SK-N-SH (cell line): ENCODE measurements around the gene POLD3.

Source experiments
- CTCF ChIP-seq: fragments of 200-600 bp; sonication (generic); IDR thresholded peaks from 2 replicates; pipeline ENCODE4 v1.6.1; 2017; ENCODE audit warnings: antibody characterized with exemption, mild to moderate bottlenecking, moderate library complexity
- EP300 ChIP-seq, 2 experiments: IDR thresholded peaks; 2 replicates each; pipeline versions ENCODE4 v1.4.0 to v1.6.1; 2012; ENCODE audit warnings: borderline replicate concordance in 1 of 2, low read depth in 1 of 2, low read length in 1 of 2
- FOXJ3 ChIP-seq: sonication (generic); formaldehyde crosslinking; IDR thresholded peaks from 2 replicates; pipeline ENCODE4 v1.5.1; 2020; ENCODE audit warnings: mild to moderate bottlenecking, missing genetic modification reagents
- FOXM1 ChIP-seq: IDR thresholded peaks from 2 replicates; pipeline ENCODE4 v1.4.0; 2012; ENCODE audit warnings: low read depth, mild to moderate bottlenecking
- JUND ChIP-seq: IDR thresholded peaks from 2 replicates; pipeline ENCODE4 v1.4.0; 2012
- MAX ChIP-seq: IDR thresholded peaks from 2 replicates; pipeline ENCODE4 v1.4.0; 2012; ENCODE audit warnings: low read depth
- NFIC ChIP-seq: IDR thresholded peaks from 2 replicates; pipeline ENCODE4 v1.4.0; 2012; ENCODE audit warnings: borderline replicate concordance
- NRF1 ChIP-seq: IDR thresholded peaks from 2 replicates; pipeline ENCODE4 v1.6.1; 2012; ENCODE audit warnings: low read depth, mild to moderate bottlenecking, low read length
- RAD21 ChIP-seq: IDR thresholded peaks from 2 replicates; pipeline ENCODE4 v1.6.1; 2012; ENCODE audit warnings: mild to moderate bottlenecking, low read length
- SIN3A ChIP-seq: IDR thresholded peaks from 2 replicates; pipeline ENCODE4 v1.6.1; 2012; ENCODE audit warnings: low read depth, mild to moderate bottlenecking, low read length, moderate library complexity, borderline replicate concordance
- TAF1 ChIP-seq: IDR thresholded peaks from 2 replicates; pipeline ENCODE4 v1.6.1; 2012; ENCODE audit warnings: low read depth, mild to moderate bottlenecking, low read length, moderate library complexity, borderline replicate concordance
- YY1 ChIP-seq: IDR thresholded peaks from 2 replicates; pipeline ENCODE4 v1.4.0; 2012; ENCODE audit warnings: low read depth, mild to moderate bottlenecking

GRCh38 chr11:74663315-74663714, 70.9 kb downstream of the POLD3 start:
- TF ChIP-seq FOXM1 (no peak), YY1 (no peak), TAF1 (no peak), CTCF (no peak), FOXJ3 (no peak), SIN3A (no peak), RAD21 (no peak), NFIC (no peak), MAX (no peak), JUND (no peak), EP300 (IDR thresholded peaks at IDR 0.05; ENCODE audit: borderline replicate concordance in 1 of 2, low read depth in 1 of 2, low read length in 1 of 2) (no peak), NRF1 (no peak)
